Brain microvascular endothelial cell (primary cell): ENCODE measurements around the gene ANTXRL.
"Not testable (repeated sequence)": the region's sequence is repeated elsewhere in the genome, so short reads cannot be mapped to it uniquely, and the experiment has no call there.

Source experiments
- DNase-seq: peaks from one replicate; pipeline ENCODE4 v3.0.0-alpha.2; 2020
- H3K27ac ChIP-seq: fragments of 250-450 bp; sonication (Bioruptor Pico); 2 replicates; pipeline ENCODE4 v1.5.1; 2020; ENCODE audit warnings: mild to moderate bottlenecking, moderate library complexity
- H3K27me3 ChIP-seq: fragments of 250-450 bp; sonication (Bioruptor Pico); replicated peaks from 2 replicates; pipeline ENCODE4 v1.5.1; 2020; ENCODE audit warnings: mild to moderate bottlenecking
- H3K36me3 ChIP-seq: fragments of 250-450 bp; sonication (Bioruptor Pico); replicated peaks from 2 replicates; pipeline ENCODE4 v1.5.1; 2020; ENCODE audit warnings: mild to moderate bottlenecking
- H3K4me3 ChIP-seq: 2 replicates; pipeline ENCODE4 v1.5.1; 2011; ENCODE audit warnings: low read depth, mild to moderate bottlenecking, control low read depth, low read length, moderate library complexity
- in situ Hi-C: cut with HindIII; loops from 2 replicates; pipeline ENCODE4 v1.10.0; 2017; ENCODE audit warnings: low sequenced_read_pairs, low pct_ligation_motif_present
- TF ChIP-seq, protein P1 (sequence below): IDR thresholded peaks from 2 replicates; pipeline ENCODE4 v1.5.1; 2011; ENCODE audit warnings: low read depth, mild to moderate bottlenecking, moderate library complexity, low read length, control low read depth, inconsistent platforms; ENCODE audit errors: missing control alignments

The ANTXRL gene

DNA sequence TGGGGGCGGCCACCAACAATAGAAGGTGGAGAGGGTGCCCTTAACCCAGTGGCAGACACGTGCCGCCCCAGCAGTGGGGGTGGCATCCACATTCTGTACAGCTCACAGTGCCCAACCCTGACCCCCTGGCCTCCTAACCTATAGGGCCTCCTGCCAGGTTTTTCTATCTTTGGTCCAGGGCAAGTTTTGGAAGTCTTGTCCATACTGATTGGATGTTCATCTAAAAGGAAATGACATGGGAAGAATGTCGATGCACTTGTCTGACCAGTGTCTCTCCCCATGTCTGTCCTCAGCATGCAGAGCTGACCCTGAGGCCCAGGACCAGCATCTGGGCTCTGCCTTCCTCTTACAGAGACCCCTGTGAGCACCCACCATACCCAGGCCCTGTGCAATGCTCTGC is 32.3 kb upstream of the ANTXRL start:
- no peak overlapping the region for H3K4me3 ChIP-seq
- DNase-seq = no peak
- no peaks in the 10 kb centered on the region for H3K36me3 ChIP-seq
- in situ Hi-C loops = no loop called here
- H3K27me3 ChIP-seq = no peaks in the 10 kb centered on the region
- no peak overlapping the region for H3K27ac ChIP-seq
- TF ChIP-seq, protein P1, sequence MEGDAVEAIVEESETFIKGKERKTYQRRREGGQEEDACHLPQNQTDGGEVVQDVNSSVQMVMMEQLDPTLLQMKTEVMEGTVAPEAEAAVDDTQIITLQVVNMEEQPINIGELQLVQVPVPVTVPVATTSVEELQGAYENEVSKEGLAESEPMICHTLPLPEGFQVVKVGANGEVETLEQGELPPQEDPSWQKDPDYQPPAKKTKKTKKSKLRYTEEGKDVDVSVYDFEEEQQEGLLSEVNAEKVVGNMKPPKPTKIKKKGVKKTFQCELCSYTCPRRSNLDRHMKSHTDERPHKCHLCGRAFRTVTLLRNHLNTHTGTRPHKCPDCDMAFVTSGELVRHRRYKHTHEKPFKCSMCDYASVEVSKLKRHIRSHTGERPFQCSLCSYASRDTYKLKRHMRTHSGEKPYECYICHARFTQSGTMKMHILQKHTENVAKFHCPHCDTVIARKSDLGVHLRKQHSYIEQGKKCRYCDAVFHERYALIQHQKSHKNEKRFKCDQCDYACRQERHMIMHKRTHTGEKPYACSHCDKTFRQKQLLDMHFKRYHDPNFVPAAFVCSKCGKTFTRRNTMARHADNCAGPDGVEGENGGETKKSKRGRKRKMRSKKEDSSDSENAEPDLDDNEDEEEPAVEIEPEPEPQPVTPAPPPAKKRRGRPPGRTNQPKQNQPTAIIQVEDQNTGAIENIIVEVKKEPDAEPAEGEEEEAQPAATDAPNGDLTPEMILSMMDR = no peak

DNA sequence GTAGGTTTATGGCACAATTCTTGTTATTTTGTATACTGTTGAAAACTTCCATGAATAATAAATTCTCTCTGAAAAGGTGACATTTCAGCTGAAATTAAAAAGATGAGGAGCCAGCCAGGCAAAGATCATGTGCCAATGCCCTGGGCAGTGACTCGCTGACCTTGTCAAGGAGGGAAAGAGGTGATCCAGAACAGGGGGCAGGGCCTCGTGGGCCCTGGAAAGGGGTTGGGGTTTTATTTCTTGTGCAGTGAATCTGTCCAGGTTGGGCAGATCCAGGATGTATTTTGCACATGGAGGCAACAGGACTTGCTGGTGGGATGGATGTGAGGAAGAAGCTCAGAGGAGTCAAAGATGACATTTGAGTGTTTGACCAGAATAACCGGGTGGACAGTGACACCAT is 31.6 kb upstream of the ANTXRL start:
- in situ Hi-C loops, H3K4me3 ChIP-seq, H3K36me3 ChIP-seq, H3K27ac ChIP-seq, H3K27me3 ChIP-seq, DNase-seq: not testable (repeated sequence)

DNA sequence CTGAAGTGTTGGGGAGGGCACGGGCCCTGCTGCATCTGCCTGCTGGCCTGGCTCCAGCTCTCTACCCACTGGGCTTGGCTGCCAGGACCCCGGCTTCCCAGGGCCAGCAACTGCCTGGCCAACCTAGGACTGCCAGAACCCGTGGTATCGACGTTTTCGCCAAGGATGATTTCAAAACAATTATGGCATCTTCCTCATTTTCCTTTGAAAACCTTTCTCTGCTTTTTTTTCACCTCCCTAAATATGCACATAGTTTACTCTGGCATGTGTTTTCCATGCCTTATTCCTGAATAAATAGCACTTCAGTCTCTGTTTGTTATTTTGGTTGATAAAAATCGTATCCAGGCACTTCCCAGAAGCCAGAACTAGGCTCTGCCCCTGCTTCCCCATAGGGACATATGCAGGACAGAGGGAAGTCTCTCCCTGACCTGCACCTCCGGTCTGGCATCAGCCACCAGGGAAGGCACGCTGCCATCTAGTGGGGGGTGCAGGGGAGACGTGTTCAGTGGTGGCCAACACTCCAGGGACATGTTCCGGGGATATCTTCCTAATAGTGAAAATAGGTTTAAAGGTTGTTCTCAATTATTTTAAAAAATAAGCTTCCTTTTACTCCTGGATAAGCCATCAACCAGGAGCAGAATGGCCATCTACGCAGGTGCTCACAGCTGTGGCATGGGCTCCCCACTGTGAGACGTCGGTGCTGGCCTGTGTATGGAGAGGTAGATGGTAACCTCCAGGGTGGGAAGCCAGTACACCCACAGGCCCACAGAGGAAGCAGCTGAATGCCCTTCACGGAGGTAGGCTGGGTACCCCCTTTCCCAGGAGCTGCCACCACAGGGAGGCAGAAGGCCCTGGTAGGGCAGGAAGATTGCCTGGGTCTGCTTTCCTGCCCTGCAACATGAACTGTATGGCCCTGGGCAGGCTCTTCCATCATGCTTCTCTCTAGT is 30.7 kb upstream of the ANTXRL start:
- TF ChIP-seq, protein P1 = peak; percentile 69
- H3K4me3 ChIP-seq = no peak overlapping the region
- H3K36me3 ChIP-seq = no peaks in the 10 kb centered on the region
- DNase-seq = peak; percentile 9
- in situ Hi-C loops = no loop called here
- H3K27me3 ChIP-seq = no peaks in the 10 kb centered on the region
- H3K27ac ChIP-seq = no peak overlapping the region

DNA sequence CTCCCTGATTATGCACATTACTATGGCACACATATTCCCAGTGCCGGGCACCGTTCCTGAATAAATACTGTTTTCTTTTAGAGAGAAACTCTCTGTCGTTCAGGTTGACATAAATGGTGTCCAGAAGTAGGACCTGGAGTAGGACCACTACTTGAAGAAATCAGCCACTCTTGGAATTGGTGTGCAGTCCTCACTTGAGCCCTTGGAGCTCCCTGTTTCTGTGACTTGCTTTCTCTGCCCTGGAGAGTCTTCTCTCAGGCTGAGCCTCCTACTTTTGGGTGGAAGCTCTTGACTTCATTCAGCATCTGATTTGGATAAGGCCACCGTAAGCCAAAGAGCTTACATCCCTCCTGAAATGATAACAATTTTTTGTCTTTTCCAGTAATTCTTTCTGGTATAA is 29.7 kb upstream of the ANTXRL start:
- in situ Hi-C loops = no loop called here
- Histone ChIP-seq H3K36me3 (no peaks in the 10 kb centered on the region), H3K27ac (no peak overlapping the region), H3K27me3 (no peaks in the 10 kb centered on the region), H3K4me3 (no peak overlapping the region)
- DNase-seq = no peak
- TF ChIP-seq, protein P1 = no peak

DNA sequence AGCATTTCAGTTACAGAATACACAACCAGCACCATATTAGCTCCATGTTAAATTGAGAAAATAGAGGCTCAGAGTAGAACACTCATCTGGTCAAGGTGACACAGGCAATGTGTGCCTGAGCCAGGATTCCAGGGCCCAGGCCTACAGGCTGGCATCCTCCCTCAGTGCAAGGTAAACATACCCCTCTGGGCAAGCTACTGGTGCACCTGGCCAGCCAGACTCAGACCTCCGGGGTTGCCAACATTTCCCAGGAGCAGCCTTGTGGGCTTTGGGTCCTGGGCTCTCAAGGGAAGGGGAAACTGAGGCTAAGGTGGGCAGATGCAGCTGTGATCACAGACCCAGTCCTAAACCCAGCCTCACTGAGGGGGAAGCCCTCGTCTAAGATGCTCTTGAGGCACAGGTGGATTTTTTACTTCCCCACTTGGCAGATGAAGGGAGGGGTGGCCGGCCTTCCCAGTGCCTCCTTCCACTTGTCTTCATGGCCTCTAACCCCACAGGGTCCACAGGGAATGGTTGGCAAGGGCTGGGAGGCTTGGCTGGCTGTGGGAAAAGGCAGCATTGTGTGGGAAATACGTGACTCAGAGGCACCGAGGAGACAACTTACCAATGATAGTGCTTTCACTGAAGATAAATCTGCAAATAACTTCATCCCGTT is 23.8 kb upstream of the ANTXRL start:
- H3K27ac ChIP-seq, H3K4me3 ChIP-seq, H3K27me3 ChIP-seq, in situ Hi-C loops, DNase-seq, H3K36me3 ChIP-seq: not testable (repeated sequence)

DNA sequence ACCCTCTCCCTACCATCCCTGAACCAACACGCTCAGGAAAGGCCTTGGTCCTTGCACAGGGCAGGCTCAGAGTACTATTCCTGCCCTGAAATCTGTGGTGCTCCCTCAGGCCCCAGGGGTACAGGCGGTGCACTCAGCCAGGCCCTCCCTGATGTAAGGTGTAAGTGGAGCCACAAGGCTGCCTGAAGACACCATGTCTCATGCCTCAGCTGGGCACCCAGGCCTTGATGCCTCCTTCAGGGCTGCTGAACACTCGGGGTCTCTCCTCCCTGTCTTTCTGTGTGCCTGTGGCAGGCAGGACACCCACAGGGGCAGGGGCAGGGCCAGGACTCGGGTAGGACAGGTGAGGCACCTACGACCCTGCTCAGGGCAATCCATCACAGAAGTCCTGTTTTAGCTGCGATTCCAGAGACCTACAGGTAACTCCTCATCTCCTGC is 22.9 kb upstream of the ANTXRL start:
- H3K27me3 ChIP-seq = no peaks in the 10 kb centered on the region
- TF ChIP-seq, protein P1 = no peak
- no peak for DNase-seq
- no peaks in the 10 kb centered on the region for H3K36me3 ChIP-seq
- no peak overlapping the region for H3K27ac ChIP-seq
- no peak overlapping the region for H3K4me3 ChIP-seq
- in situ Hi-C loops = no loop called here
